SK-N-SH treated with all-trans-retinoic acid at 6 μM for 48 hours (cell line): Measurements from ENCODE around the gene ZNF569.

Source experiments
- ATAC-seq: fragments of 200-7000 bp; cut with Tn5 transposase; 3 replicates; pipeline ENCODE4 v1.9.1; 2020; ENCODE audit warnings: mild to moderate bottlenecking, moderate library complexity
- CSDC2 ChIP-seq: fragments of 250-450 bp; sonication (Bioruptor Pico); IDR thresholded peaks from 2 replicates; pipeline ENCODE4 v1.5.0; 2020; ENCODE audit warnings: mild to moderate bottlenecking, moderate library complexity
- GLIS3 ChIP-seq: fragments of 250-450 bp; sonication (Bioruptor Pico); IDR thresholded peaks from 2 replicates; pipeline ENCODE4 v1.5.0; 2020; ENCODE audit warnings: mild to moderate bottlenecking, moderate library complexity
- ISL1 ChIP-seq: fragments of 250-450 bp; sonication (Bioruptor Pico); IDR thresholded peaks from 2 replicates; pipeline ENCODE4 v2.1.2; 2022; ENCODE audit warnings: mild to moderate bottlenecking, moderate library complexity
- PPARA ChIP-seq: fragments of 250-450 bp; sonication (Bioruptor Pico); IDR thresholded peaks from 2 replicates; pipeline ENCODE4 v1.5.0; 2020; ENCODE audit warnings: mild to moderate bottlenecking, borderline replicate concordance
- TOX ChIP-seq: fragments of 250-450 bp; sonication (Bioruptor Pico); IDR thresholded peaks from 2 replicates; pipeline ENCODE4 v1.8.0; 2021; ENCODE audit warnings: mild to moderate bottlenecking, moderate library complexity, borderline replicate concordance
- ZFP30 ChIP-seq: fragments of 450-650 bp; formaldehyde crosslinking; IDR thresholded peaks from 2 replicates; pipeline ENCODE4 v1.5.0; 2022; ENCODE audit warnings: mild to moderate bottlenecking, moderate library complexity
- ZNF70 ChIP-seq: fragments of 450-650 bp; formaldehyde crosslinking; IDR thresholded peaks from 2 replicates; pipeline ENCODE4 v1.5.0; 2020; ENCODE audit warnings: mild to moderate bottlenecking, moderate library complexity
- TF ChIP-seq, protein P1 (sequence below): fragments of 250-450 bp; sonication (Bioruptor Pico); IDR thresholded peaks from 2 replicates; pipeline ENCODE4 v1.5.1; 2021; ENCODE audit warnings: mild to moderate bottlenecking, moderate library complexity
- TF ChIP-seq, protein P2 (sequence below): fragments of 250-450 bp; sonication (Bioruptor Pico); IDR thresholded peaks from 2 replicates; pipeline ENCODE4 v1.8.0; 2021; ENCODE audit warnings: low read depth, mild to moderate bottlenecking, moderate library complexity, borderline replicate concordance
- TF ChIP-seq, protein P3 (sequence below): fragments of 250-450 bp; sonication (Bioruptor Pico); IDR thresholded peaks from 2 replicates; pipeline ENCODE4 v1.5.0; 2020; ENCODE audit warnings: mild to moderate bottlenecking, moderate library complexity
- TF ChIP-seq, protein P4 (sequence below): fragments of 250-450 bp; sonication (Bioruptor Pico); IDR thresholded peaks from 2 replicates; pipeline ENCODE4 v1.8.0; 2020; ENCODE audit warnings: mild to moderate bottlenecking, moderate library complexity, borderline replicate concordance
- TF ChIP-seq, protein P5 (sequence below): fragments of 250-450 bp; sonication (Bioruptor Pico); IDR thresholded peaks from 2 replicates; pipeline ENCODE4 v1.5.1; 2020; ENCODE audit warnings: low read depth, mild to moderate bottlenecking, moderate library complexity

ZNF569 gene

GRCh38 chr19:37466277-37466797 is 907 bp downstream of the ZNF569 start (continued):
- TF ChIP-seq, protein P1, sequence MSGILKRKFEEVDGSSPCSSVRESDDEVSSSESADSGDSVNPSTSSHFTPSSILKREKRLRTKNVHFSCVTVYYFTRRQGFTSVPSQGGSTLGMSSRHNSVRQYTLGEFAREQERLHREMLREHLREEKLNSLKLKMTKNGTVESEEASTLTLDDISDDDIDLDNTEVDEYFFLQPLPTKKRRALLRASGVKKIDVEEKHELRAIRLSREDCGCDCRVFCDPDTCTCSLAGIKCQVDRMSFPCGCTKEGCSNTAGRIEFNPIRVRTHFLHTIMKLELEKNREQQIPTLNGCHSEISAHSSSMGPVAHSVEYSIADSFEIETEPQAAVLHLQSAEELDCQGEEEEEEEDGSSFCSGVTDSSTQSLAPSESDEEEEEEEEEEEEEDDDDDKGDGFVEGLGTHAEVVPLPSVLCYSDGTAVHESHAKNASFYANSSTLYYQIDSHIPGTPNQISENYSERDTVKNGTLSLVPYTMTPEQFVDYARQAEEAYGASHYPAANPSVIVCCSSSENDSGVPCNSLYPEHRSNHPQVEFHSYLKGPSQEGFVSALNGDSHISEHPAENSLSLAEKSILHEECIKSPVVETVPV (CRISPR knock-in tag) = no peak
- TF ChIP-seq CSDC2 (no peak), ZFP30 (CRISPR knock-in tag) (no peak), TOX (no peak)

DNA sequence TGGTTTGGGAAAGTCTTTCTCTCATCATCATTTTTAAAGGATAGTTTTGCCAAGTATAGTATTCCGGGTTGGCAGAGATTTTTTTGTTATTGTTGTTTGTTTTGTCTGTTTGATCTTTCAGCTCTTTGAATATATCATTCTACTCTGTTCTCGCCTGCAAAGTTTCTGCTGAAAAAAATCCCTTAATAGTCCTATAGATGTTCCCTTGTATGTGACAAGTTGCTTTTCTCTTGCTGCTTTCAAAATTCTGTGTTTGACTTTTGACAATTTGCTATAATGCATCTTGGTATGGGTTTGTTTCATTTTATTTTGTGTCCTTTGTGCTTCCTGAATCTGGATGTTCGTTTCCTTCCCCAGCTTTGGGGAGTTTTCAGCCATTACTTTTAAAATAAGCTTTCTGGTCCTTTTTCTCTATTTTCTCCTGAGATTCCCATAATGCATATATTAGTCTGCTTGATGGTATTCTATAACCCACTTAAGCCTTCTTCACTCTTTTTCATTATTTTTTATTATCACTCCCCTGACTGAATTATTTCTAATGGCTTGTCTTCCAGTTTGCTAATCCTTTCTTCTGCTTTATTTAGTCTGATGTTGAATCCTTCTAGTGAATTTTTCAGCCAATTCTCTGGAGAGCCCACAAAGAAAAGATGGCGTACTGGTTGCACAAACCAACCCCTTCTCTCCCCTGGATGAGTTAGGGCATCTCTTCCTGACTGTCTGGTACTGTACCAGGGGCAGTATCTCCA is 14.6 kb downstream of the ZNF569 start:
- peak; percentile 90 for TF ChIP-seq ZFP30 (CRISPR knock-in tag)
- TF ChIP-seq, protein P2, sequence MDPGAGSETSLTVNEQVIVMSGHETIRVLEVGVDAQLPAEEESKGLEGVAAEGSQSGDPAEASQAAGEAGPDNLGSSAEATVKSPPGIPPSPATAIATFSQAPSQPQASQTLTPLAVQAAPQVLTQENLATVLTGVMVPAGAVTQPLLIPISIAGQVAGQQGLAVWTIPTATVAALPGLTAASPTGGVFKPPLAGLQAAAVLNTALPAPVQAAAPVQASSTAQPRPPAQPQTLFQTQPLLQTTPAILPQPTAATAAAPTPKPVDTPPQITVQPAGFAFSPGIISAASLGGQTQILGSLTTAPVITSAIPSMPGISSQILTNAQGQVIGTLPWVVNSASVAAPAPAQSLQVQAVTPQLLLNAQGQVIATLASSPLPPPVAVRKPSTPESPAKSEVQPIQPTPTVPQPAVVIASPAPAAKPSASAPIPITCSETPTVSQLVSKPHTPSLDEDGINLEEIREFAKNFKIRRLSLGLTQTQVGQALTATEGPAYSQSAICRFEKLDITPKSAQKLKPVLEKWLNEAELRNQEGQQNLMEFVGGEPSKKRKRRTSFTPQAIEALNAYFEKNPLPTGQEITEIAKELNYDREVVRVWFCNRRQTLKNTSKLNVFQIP (CRISPR knock-in tag) = no peak
- ATAC-seq = no peak

GRCh38 chr19:37413313-37414084 is 53.7 kb downstream of the ZNF569 start:
- no peak for ATAC-seq
- TF ChIP-seq ISL1 (CRISPR knock-in tag) (no peak), ZNF70 (CRISPR knock-in tag) (no peak), GLIS3 (no peak), TOX (no peak), CSDC2 (no peak), PPARA (no peak)
- TF ChIP-seq, protein P3, sequence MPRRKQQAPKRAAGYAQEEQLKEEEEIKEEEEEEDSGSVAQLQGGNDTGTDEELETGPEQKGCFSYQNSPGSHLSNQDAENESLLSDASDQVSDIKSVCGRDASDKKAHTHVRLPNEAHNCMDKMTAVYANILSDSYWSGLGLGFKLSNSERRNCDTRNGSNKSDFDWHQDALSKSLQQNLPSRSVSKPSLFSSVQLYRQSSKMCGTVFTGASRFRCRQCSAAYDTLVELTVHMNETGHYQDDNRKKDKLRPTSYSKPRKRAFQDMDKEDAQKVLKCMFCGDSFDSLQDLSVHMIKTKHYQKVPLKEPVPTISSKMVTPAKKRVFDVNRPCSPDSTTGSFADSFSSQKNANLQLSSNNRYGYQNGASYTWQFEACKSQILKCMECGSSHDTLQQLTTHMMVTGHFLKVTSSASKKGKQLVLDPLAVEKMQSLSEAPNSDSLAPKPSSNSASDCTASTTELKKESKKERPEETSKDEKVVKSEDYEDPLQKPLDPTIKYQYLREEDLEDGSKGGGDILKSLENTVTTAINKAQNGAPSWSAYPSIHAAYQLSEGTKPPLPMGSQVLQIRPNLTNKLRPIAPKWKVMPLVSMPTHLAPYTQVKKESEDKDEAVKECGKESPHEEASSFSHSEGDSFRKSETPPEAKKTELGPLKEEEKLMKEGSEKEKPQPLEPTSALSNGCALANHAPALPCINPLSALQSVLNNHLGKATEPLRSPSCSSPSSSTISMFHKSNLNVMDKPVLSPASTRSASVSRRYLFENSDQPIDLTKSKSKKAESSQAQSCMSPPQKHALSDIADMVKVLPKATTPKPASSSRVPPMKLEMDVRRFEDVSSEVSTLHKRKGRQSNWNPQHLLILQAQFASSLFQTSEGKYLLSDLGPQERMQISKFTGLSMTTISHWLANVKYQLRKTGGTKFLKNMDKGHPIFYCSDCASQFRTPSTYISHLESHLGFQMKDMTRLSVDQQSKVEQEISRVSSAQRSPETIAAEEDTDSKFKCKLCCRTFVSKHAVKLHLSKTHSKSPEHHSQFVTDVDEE = no peak
- TF ChIP-seq, protein P1 (CRISPR knock-in tag) = no peak
- TF ChIP-seq, protein P2 (CRISPR knock-in tag) = no peak
- TF ChIP-seq, protein P4, sequence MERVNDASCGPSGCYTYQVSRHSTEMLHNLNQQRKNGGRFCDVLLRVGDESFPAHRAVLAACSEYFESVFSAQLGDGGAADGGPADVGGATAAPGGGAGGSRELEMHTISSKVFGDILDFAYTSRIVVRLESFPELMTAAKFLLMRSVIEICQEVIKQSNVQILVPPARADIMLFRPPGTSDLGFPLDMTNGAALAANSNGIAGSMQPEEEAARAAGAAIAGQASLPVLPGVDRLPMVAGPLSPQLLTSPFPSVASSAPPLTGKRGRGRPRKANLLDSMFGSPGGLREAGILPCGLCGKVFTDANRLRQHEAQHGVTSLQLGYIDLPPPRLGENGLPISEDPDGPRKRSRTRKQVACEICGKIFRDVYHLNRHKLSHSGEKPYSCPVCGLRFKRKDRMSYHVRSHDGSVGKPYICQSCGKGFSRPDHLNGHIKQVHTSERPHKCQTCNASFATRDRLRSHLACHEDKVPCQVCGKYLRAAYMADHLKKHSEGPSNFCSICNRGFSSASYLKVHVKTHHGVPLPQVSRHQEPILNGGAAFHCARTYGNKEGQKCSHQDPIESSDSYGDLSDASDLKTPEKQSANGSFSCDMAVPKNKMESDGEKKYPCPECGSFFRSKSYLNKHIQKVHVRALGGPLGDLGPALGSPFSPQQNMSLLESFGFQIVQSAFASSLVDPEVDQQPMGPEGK (CRISPR knock-in tag) = no peak
- TF ChIP-seq, protein P5, sequence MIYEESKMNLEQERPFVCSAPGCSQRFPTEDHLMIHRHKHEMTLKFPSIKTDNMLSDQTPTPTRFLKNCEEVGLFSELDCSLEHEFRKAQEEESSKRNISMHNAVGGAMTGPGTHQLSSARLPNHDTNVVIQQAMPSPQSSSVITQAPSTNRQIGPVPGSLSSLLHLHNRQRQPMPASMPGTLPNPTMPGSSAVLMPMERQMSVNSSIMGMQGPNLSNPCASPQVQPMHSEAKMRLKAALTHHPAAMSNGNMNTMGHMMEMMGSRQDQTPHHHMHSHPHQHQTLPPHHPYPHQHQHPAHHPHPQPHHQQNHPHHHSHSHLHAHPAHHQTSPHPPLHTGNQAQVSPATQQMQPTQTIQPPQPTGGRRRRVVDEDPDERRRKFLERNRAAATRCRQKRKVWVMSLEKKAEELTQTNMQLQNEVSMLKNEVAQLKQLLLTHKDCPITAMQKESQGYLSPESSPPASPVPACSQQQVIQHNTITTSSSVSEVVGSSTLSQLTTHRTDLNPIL (CRISPR knock-in tag) = no peak
- TF ChIP-seq, all 23 proteins: peak for 0
